HCT116 (cell line): ENCODE results near the gene EMILIN2. TPM values are rescaled to one million over a fixed set of nuclear protein-coding genes. Genes with fewer than 3 reads are reported as not detected.

Experiments used
- ATAC-seq: fragments of 200-7000 bp; cut with Tn5 transposase; 2 replicates; pipeline ENCODE4 v1.9.1; 2020; ENCODE audit warnings: mild to moderate bottlenecking, moderate library complexity
- BruUV-seq: library from RNA; stranded (reverse); fragments of 400-500 nt; replicated peaks from 2 replicates; lab custom pipeline; 2021; lab: Mats Ljungman, UMichigan
- CTCF ChIA-PET: fragments of 300-600 bp; sonication (Branson Sonifier 250); formaldehyde crosslinking; loops from one replicate; lab custom pipeline; 2021; ENCODE audit warnings: antibody characterized with exemption; lab: Charles Lee
- POLR2A ChIA-PET: fragments of 300-600, 350-600 bp; sonication (Branson Sonifier 250); formaldehyde crosslinking; loops from one replicate; lab custom pipeline; 2021; ENCODE audit warnings: antibody characterized with exemption; lab: Charles Lee
- RAD21 ChIA-PET, 2 experiments: fragments of 300-600 bp; sonication (Branson Sonifier 250); formaldehyde crosslinking; loops; one replicate each; lab custom pipeline; 2023; ENCODE audit warnings: low total read pairs in 2 of 2; ENCODE audit not compliant: uncharacterized antibody in 2 of 2, unreplicated experiment in 2 of 2, low non-redundant PET in 1 of 2; lab: Charles Lee
- DNase-seq: peaks from one replicate; pipeline ENCODE4 v3.0.0-alpha.2; 2010; ENCODE audit warnings: low read depth, low spot score
- H2AFZ ChIP-seq: fragments of 200-600 bp; shearing (Covaris generic), sonication (generic); 2 replicates; pipeline ENCODE4 v1.6.1; 2017; ENCODE audit warnings: low read depth, mixed run types, mixed read lengths, antibody characterized with exemption, low read length; ENCODE audit not compliant: poor library complexity, severe bottlenecking
- H3K27ac ChIP-seq: 2 replicates; pipeline ENCODE4 v1.5.1; 2012; ENCODE audit warnings: low read depth, low read length
- H3K27me3 ChIP-seq: fragments of 200-600 bp; sonication (generic); 2 replicates; pipeline ENCODE4 v1.6.1; 2016; ENCODE audit warnings: mixed run types, low read length, mixed read lengths; ENCODE audit not compliant: insufficient read depth
- H3K36me3 ChIP-seq, 2 experiments: fragments of 200-500 bp in 1 of 2; fragments of 200-600 bp in 1 of 2; sonication (Bioruptor generic) in 1 of 2; sonication (generic) in 1 of 2; 2 replicates each; pipeline versions ENCODE4 v1.5.1 to v1.6.1; 2014 to 2016; ENCODE audit warnings: low read length in 2 of 2, inconsistent platforms in 1 of 2, mixed read lengths in 1 of 2, mixed run types in 1 of 2; ENCODE audit not compliant: insufficient read depth in 2 of 2, control insufficient read depth in 1 of 2
- H3K4me1 ChIP-seq, 2 experiments: fragments of 200-600 bp in 1 of 2; sonication (generic) in 1 of 2; 2 replicates each; pipeline versions ENCODE4 v1.5.1 to v1.6.1; 2012 to 2017; ENCODE audit warnings: low read length in 2 of 2, inconsistent platforms in 1 of 2, mild to moderate bottlenecking in 1 of 2, mixed read lengths in 1 of 2, mixed run types in 1 of 2, moderate library complexity in 1 of 2; ENCODE audit not compliant: insufficient read depth in 2 of 2, control insufficient read depth in 1 of 2
- H3K4me2 ChIP-seq: fragments of 200-600 bp; sonication (generic); 2 replicates; pipeline ENCODE4 v1.6.1; 2017; ENCODE audit warnings: mixed run types, low read length, mixed read lengths
- H3K4me3 ChIP-seq, 2 experiments: fragments of 200-600 bp in 1 of 2; sonication (generic) in 1 of 2; replicated peaks in 1 of 2; 2 replicates each; pipeline ENCODE4 v1.5.1; 2011 to 2016; ENCODE audit warnings: low read length in 2 of 2, control low read depth in 1 of 2, low read depth in 1 of 2, mild to moderate bottlenecking in 1 of 2, mixed read lengths in 1 of 2, mixed run types in 1 of 2
- H3K79me2 ChIP-seq: fragments of 200-600 bp; sonication (generic); 2 replicates; pipeline ENCODE4 v1.6.1; 2017; ENCODE audit warnings: mild to moderate bottlenecking, mixed run types, low read length, moderate library complexity, mixed read lengths; ENCODE audit not compliant: insufficient read depth
- H3K9ac ChIP-seq: fragments of 200-600 bp; sonication (generic); 2 replicates; pipeline ENCODE4 v1.6.1; 2016; ENCODE audit warnings: low read length, mixed read lengths
- H3K9me2 ChIP-seq: fragments of 200-600 bp; sonication (generic), shearing (Covaris generic); 2 replicates; pipeline ENCODE4 v1.6.1; 2017; ENCODE audit warnings: mixed run types, mild to moderate bottlenecking, moderate library complexity; ENCODE audit not compliant: insufficient read depth
- H3K9me3 ChIP-seq, 2 experiments: fragments of 200-500 bp in 1 of 2; fragments of 200-600 bp in 1 of 2; sonication (Bioruptor generic) in 1 of 2; sonication (generic) in 1 of 2; 2 replicates each; pipeline ENCODE4 v1.6.1; 2014 to 2017; ENCODE audit warnings: low read length in 2 of 2, mixed read lengths in 2 of 2, inconsistent platforms in 1 of 2, low read depth in 1 of 2, mild to moderate bottlenecking in 1 of 2, mixed run types in 1 of 2, moderate library complexity in 1 of 2; ENCODE audit not compliant: control insufficient read depth in 1 of 2, insufficient read depth in 1 of 2
- H4K20me1 ChIP-seq: fragments of 200-600 bp; sonication (generic), shearing (Covaris generic); 2 replicates; pipeline ENCODE4 v1.6.1; 2017; ENCODE audit warnings: mixed run types, mild to moderate bottlenecking, moderate library complexity; ENCODE audit not compliant: insufficient read depth
- EZH2phosphoT487 ChIP-seq: fragments of 200-600 bp; IDR thresholded peaks from 2 replicates; pipeline ENCODE4 v1.6.1; 2018; ENCODE audit warnings: antibody characterized with exemption, borderline replicate concordance
- POLR2A ChIP-seq: IDR thresholded peaks from 2 replicates; pipeline ENCODE4 v1.7.0; 2011; ENCODE audit warnings: borderline replicate concordance; ENCODE audit not compliant: insufficient read depth, insufficient read length; ENCODE audit errors: extremely low read depth
- POLR2AphosphoS5 ChIP-seq: IDR thresholded peaks from 2 replicates; pipeline ENCODE4 v1.6.1; 2011; ENCODE audit warnings: mild to moderate bottlenecking, low read depth, low read length, moderate library complexity
- intact Hi-C: fragments of 100-400 bp; cut with micrococcal nuclease; formaldehyde crosslinking; loops from 2 replicates; pipeline ENCODE4 v1.10.0; 2022
- total RNA-seq: library from RNA; stranded (reverse); gene quantifications from one replicate; pipeline ENCODE4 v1.2.1, GENCODE V29; 2021; ENCODE audit not compliant: unreplicated experiment
- TF ChIP-seq, protein P1 (sequence below): IDR thresholded peaks from 2 replicates; pipeline ENCODE4 v1.6.1; 2012

EMILIN2 gene
- total RNA-seq, 1 experiment from 2014 or later: 23.4 TPM

GRCh38 chr18:2843146-2843545 lies 3.7 kb upstream of the EMILIN2 start:
- Histone ChIP-seq H3K79me2 (no peaks in the 10 kb centered on the region), H3K27me3 (no peaks in the 10 kb centered on the region), H4K20me1 (no peaks in the 10 kb centered on the region), H3K36me3 (no peaks in the 10 kb centered on the region), H3K4me3 (no peak overlapping the region), H3K9me3 (no peaks in the 10 kb centered on the region), H3K27ac (no peak overlapping the region), H3K9me2 (no peaks in the 10 kb centered on the region), H3K9ac (no peak overlapping the region), H2AFZ (no peak overlapping the region), H3K4me2 (no peak overlapping the region), H3K4me1 (peaks cover 0 to 8% of the 10 kb centered on the region in 2 experiments; a peak in 1 of 4 replicates)
- ChIA-PET POLR2A (no interaction called here), CTCF (no interaction called here), RAD21 (no interaction called here)
- DNase-seq: no peak
- no peak for TF ChIP-seq POLR2A
- TF ChIP-seq EZH2phosphoT487: no peak
- intact Hi-C loops: no loop called here
- BruUV-seq: no TSS peak
- no peak for ATAC-seq

- Histone ChIP-seq H3K36me3 (no peaks in the 10 kb centered on the region), H3K27ac (no peak overlapping the region), H3K9me3 (no peaks in the 10 kb centered on the region), H4K20me1 (no peaks in the 10 kb centered on the region), H3K79me2 (no peaks in the 10 kb centered on the region), H3K9me2 (no peaks in the 10 kb centered on the region), H3K4me1 (peaks cover 0 to 8% of the 10 kb centered on the region in 2 experiments; a peak in 1 of 4 replicates), H3K4me2 (no peak overlapping the region), H3K9ac (no peak overlapping the region), H2AFZ (no peak overlapping the region), H3K4me3 (no peak overlapping the region), H3K27me3 (no peaks in the 10 kb centered on the region)
- TF ChIP-seq, protein P1, sequence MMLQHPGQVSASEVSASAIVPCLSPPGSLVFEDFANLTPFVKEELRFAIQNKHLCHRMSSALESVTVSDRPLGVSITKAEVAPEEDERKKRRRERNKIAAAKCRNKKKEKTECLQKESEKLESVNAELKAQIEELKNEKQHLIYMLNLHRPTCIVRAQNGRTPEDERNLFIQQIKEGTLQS: no peak
- TF ChIP-seq POLR2AphosphoS5: no peak
- intact Hi-C loops: no loop called here
- POLR2A ChIA-PET: no interaction called here
- CTCF ChIA-PET: no interaction called here
- ATAC-seq: no peak
- no peak for DNase-seq
- RAD21 ChIA-PET: no interaction called here
- no TSS peak for BruUV-seq
These were observed 1.6 kb upstream of the EMILIN2 start for GRCh38 chr18:2845172-2845571.
